Ovary (tissue), 9 donors: Measurements from ENCODE around the gene ZNF524. TPM values are rescaled to one million over a fixed set of nuclear protein-coding genes. Genes with fewer than 3 reads are reported as not detected.
A peak's percentile ranks its signal among the peaks of the same experiment; 100 is the strongest.

Experiments
- DNase-seq, 5 donors: peaks; one replicate each; pipeline ENCODE4 v3.0.0-alpha.2; 2019 to 2020
- H3K27ac ChIP-seq, 2 donors: fragments of 200-600 bp; one replicate each; pipeline versions ENCODE4 v1.5.1 to v1.8.0; 2019 to 2022
- H3K27me3 ChIP-seq: fragments of 200-600 bp; one replicate; pipeline ENCODE4 v1.8.0; 2022
- H3K36me3 ChIP-seq: fragments of 200-600 bp; sonication (generic); one replicate; pipeline ENCODE4 v1.5.1; 2019
- H3K4me1 ChIP-seq: one replicate; pipeline ENCODE4 v1.8.1; 2013; ENCODE audit warnings: mild to moderate bottlenecking, moderate library complexity; ENCODE audit not compliant: insufficient read depth
- H3K4me3 ChIP-seq: fragments of 200-600 bp; sonication (generic); one replicate; pipeline ENCODE4 v1.5.1; 2017
- H3K9me3 ChIP-seq, 2 donors: fragments of 200-600 bp in 1 of 2; sonication (generic) in 1 of 2; one replicate each; pipeline versions ENCODE4 v1.5.1 to v1.8.1; 2013 to 2019; ENCODE audit warnings: mild to moderate bottlenecking in 1 of 2, moderate library complexity in 1 of 2
- EP300 ChIP-seq: sonication (generic); formaldehyde crosslinking; IDR thresholded peaks from one replicate; pipeline ENCODE4 v1.6.1; 2017; ENCODE audit warnings: antibody characterized with exemption
- POLR2A ChIP-seq: fragments of 450-650 bp; IDR thresholded peaks from one replicate; pipeline ENCODE4 v1.6.1; 2017; ENCODE audit warnings: antibody characterized with exemption, mild to moderate bottlenecking, moderate library complexity
- WGBS, 3 donors: extraction: QIAGEN DNeasy Blood & Tissue Kit in 1 of 3; methylation state at CpG; one replicate each; pipeline versions ENCODE4 v1.1.5 to v1.1.7; 2013 to 2017; 5-methylcytosine and 5-hydroxymethylcytosine counted together
- intact Hi-C, 4 donors: fragments of 100-400 bp; cut with DNase I; formaldehyde crosslinking; loops; one replicate each; pipeline versions ENCODE4 v1.11.0 to v1.15.1; 2022 to 2023
- polyA plus RNA-seq, 2 donors: library from polyadenylated mRNA; stranded (reverse); fragments of 200-250 nt in 1 of 2; fragments of 350-450 nt in 1 of 2; fragmentation: Illumina TruSeq in 1 of 2; extraction: RNeasy Lipid Tissue Mini Kit (QIAGEN cat#74804) in 1 of 2; gene quantifications; one replicate each; pipeline ENCODE4 v1.2.3, GENCODE V29; 2013 to 2014
- total RNA-seq, 7 donors: library from RNA; depleted of rRNA in 2 of 7; stranded (reverse); fragments of >200 nt in 2 of 7; fragmentation: NEBNext Ultra II Directional in 3 of 7; extraction: Animal tissue kit (Norgen Biotek cat#: 25700) in 3 of 7; gene quantifications; one replicate each; pipeline versions ENCODE4 v1.1.0 to v1.2.4, GENCODE V29; 2016 to 2023
- TF ChIP-seq, protein P1 (sequence below), 3 donors: fragments of 450-650 bp in 2 of 3; fragments of 200-600 bp in 1 of 3; IDR thresholded peaks; one replicate each; pipeline versions ENCODE4 v1.5.1 to v1.8.0; 2016 to 2022; ENCODE audit warnings: antibody characterized with exemption in 3 of 3, mild to moderate bottlenecking in 1 of 3
- donor health status: DM: no; HTN: no; CAD: no; lungs with moderate emphysema.
- donor health status: DM: no; HTN: no; CAD: no.
- donor health status: Bipolar disorder and iron deficiency.
- donor health status: DM: yes; HTN: yes; CAD: no.
- donor health status: DM: no; HTN: no; CAD: no.
- donor health status: DM: yes; HTN: yes; CAD: no.

ZNF524 gene
- total and polyA plus RNA-seq, 9 donors, result 0.15 to 28.0 (median 17.8) TPM

- 81 to 88% (median 83%) methylated on average over 5 of the region's 5 CpGs for WGBS, 3 donors
- Histone ChIP-seq H3K27me3 (no peaks in the 10 kb centered on the region), H3K9me3 (no peaks in the 10 kb centered on the region), H3K36me3 (no peaks in the 10 kb centered on the region), H3K4me1 (peaks cover 7% of the 10 kb centered on the region), H3K4me3 (no peak overlapping the region), H3K27ac (no peak overlapping the region)
- intact Hi-C loops, result no loop called here
- TF ChIP-seq, protein P1, sequence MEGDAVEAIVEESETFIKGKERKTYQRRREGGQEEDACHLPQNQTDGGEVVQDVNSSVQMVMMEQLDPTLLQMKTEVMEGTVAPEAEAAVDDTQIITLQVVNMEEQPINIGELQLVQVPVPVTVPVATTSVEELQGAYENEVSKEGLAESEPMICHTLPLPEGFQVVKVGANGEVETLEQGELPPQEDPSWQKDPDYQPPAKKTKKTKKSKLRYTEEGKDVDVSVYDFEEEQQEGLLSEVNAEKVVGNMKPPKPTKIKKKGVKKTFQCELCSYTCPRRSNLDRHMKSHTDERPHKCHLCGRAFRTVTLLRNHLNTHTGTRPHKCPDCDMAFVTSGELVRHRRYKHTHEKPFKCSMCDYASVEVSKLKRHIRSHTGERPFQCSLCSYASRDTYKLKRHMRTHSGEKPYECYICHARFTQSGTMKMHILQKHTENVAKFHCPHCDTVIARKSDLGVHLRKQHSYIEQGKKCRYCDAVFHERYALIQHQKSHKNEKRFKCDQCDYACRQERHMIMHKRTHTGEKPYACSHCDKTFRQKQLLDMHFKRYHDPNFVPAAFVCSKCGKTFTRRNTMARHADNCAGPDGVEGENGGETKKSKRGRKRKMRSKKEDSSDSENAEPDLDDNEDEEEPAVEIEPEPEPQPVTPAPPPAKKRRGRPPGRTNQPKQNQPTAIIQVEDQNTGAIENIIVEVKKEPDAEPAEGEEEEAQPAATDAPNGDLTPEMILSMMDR (IDR thresholded peaks at IDR 0.05), result no peak
- TF ChIP-seq EP300, result no peak
- TF ChIP-seq POLR2A, result no peak
- no peak for DNase-seq
These were observed 23.3 kb upstream of the ZNF524 start for GRCh38 chr19:55576746-55577145.

GRCh38 chr19:55578031-55578760, 21.9 kb upstream of the ZNF524 start:
- WGBS, 3 donors, result 91 to 94% (median 91%) methylated on average over 82 to 83 of the region's 83 CpGs
- DNase-seq, result no peak
- Histone ChIP-seq H3K27me3 (no peaks in the 10 kb centered on the region), H3K4me1 (peaks cover 7% of the 10 kb centered on the region), H3K4me3 (no peak overlapping the region), H3K9me3 (no peaks in the 10 kb centered on the region), H3K27ac (no peak overlapping the region), H3K36me3 (no peaks in the 10 kb centered on the region)
- intact Hi-C loops, result no loop called here
- TF ChIP-seq, protein P1 (IDR thresholded peaks at IDR 0.05), result no peak
- TF ChIP-seq POLR2A (no peak), EP300 (no peak)

DNA sequence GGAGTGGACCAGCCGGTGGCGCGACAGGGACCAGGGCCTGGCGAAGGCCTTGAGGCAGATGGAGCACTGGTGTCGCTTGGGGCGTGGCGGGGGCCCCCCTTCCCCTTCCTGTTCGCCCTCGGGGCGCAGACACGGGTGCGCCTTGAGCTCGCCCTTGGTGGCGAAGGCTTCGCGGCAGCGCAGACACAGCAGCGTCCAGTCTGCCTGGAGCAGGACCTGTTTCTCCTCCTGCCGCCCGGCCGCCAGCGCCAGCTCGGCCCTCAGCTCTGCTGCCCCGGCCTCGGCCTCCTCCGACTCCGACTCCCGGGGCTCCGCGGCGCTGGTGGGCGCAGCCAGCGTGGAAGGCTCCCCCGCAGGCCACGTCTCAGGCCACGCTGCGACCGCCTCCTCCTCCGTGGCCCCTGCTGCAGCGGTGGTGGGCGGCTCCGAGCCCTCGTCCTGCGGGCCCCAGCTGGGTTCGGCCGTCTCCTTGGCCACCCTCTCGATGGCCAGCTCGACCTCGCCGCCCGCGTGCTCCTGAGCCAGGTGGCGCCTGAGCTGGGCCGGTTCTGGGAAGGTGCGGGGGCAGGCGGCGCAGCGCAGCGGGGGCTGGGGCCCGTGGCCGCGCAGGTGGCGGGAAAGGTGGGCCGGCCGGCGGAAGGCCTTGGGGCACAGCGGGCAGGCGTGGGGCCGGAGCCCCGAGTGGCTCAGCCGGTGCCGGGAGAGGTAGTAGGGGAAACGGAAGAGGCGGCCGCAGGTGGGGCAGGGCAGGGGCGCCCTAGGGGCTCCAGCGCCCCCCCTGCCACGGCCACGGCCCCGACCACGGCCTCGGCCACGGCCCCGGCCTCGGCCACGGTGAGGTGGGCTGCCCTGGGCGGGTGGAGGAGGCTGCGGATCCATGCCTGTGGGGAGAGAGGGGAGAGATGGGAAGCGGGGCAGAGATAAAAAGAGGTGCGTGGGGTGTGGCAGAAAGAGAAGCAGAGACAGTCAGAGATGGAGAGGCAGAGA, 21.0 kb upstream of the ZNF524 start:
- Histone ChIP-seq H3K4me1 (peaks cover 7% of the 10 kb centered on the region), H3K36me3 (no peaks in the 10 kb centered on the region), H3K27me3 (no peaks in the 10 kb centered on the region), H3K4me3 (no peak overlapping the region), H3K27ac (no peak overlapping the region), H3K9me3 (no peaks in the 10 kb centered on the region)
- DNase-seq, result no peak
- intact Hi-C loops, result no loop called here
- WGBS, 3 donors, result 84 to 91% (median 84%) methylated on average over 90 of the region's 90 CpGs
- TF ChIP-seq POLR2A, result no peak
- TF ChIP-seq, protein P1 (IDR thresholded peaks at IDR 0.05), result no peak
- no peak for TF ChIP-seq EP300

DNA sequence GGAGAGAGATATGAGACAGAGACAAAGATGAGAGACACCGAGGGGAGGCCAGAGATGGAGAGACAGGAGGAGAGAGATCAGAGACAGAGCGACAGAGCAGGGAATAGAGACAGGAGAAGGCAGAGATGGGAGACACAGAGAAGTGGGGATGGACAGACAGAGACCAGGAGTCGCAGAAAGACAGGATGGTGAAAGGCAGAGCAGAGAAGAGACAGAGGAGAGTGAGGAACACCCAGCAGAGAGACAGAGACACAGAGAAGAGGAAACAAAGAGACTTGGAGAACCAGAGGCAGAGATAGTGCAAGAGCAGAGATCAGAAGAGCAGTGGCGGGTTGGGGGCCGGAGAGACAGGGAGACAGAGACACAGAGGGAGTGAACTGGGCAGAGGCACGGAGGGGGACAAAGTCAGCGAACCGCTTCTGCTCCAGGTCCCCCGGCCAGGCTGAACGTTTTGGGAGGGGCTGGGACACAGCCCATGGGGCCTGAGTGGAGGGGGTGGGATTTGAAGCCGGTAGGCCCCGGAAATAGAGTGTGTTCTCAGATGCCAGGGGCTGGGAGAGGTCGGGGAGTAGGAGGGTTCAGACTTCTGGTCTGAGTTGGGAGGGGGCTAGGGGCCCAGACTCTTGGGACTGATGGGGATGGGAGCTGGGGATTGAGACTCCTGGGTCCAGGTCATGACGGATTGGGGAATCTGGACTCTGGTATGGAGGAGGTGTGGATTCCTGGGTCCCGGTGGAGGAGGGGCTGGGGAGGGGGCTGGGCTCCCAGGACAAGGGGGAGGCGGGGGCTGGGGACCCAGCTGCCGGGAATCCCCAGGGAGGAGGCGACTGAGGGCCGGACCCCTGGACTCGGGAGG, 20.1 kb upstream of the ZNF524 start:
- Histone ChIP-seq H3K27ac (peak overlapping the region; percentile 88 to 96), H3K27me3 (no peaks in the 10 kb centered on the region), H3K4me3 (peak overlapping the region; percentile 68), H3K4me1 (peaks cover 7% of the 10 kb centered on the region), H3K9me3 (no peaks in the 10 kb centered on the region), H3K36me3 (no peaks in the 10 kb centered on the region)
- no peak for TF ChIP-seq POLR2A
- no peak for TF ChIP-seq EP300
- TF ChIP-seq, protein P1 (IDR thresholded peaks at IDR 0.05), result no peak
- 4 to 7% (median 6%) methylated on average over 19 to 20 of the region's 20 CpGs for WGBS, 3 donors
- intact Hi-C loops, result no loop called here
- peak in 4 of 5 donors; percentile 40 to 59 (median 48) for DNase-seq
